NCI-H1694 (cell line): ENCODE data around the gene ZNF202.
"Not testable (repeated sequence)": the region's sequence is repeated elsewhere in the genome, so short reads cannot be mapped to it uniquely, and the experiment has no call there.

ENCODE experiments used
- DNase-seq: peaks from one replicate; lab custom pipeline; 2025; lab: John Stamatoyannopoulos, UW

Gene ZNF202

DNA sequence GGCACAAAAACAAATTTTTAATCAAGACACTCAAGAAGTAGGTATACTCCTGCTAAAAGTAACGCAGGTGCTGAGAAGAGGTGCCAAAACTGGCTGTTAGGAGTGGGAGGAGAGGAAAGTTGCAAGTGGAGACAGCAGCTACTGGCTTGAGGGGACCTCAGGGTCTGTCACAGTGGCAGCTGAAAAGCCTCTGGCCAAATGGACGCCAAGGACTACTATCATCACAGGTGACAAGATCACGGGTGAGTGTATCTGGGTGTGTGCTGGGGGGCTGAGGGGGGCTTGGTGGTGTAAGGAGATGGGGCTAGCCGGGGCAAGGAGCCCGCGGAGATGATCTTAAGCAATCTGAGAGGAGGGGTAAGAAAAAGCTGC is 687 bp downstream of the ZNF202 start:
- DNase-seq, result no peak

- DNase-seq, result no peak
These were observed 3.1 kb downstream of the ZNF202 start for GRCh38 chr11:123738374-123738773.

DNA sequence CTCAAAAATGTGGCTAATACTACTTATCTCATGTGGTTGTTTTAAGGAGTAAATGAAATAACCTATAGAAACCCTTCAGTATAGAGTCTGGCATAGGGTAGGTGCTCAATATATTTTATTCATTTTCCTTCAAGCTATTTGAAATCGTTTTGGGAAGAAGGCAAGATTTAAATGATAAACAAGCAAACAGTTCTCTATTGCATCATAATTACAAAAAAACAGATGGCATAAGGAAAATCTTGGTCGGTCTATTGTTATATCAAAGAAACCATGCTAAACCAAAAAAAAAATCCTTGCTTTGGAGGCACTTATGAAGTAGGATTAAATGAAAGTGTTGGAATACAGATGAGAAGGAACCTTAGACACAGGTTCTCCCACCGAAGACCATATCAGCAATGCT is 4.7 kb downstream of the ZNF202 start:
- DNase-seq, result no peak

DNA sequence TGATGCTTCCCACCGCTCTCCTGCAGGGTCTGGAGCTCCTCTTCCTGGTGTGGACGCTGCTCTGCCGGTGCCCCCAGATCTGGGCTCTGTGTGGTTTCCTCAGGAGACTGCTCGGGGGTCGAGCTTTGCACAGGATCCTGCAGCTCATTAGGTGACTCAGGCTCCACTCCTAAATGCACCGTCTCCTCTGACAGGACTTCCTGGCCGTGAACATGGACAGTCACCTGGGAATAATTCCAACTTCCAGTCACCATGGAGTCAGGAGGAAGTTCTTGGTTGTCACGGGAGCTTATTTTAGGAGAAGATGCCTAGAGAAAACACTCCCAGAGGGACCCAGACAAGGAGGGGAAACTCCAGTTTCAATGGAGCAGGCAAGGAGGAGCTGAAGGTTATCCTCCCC is 11.9 kb downstream of the ZNF202 start:
- no peak for DNase-seq

DNA sequence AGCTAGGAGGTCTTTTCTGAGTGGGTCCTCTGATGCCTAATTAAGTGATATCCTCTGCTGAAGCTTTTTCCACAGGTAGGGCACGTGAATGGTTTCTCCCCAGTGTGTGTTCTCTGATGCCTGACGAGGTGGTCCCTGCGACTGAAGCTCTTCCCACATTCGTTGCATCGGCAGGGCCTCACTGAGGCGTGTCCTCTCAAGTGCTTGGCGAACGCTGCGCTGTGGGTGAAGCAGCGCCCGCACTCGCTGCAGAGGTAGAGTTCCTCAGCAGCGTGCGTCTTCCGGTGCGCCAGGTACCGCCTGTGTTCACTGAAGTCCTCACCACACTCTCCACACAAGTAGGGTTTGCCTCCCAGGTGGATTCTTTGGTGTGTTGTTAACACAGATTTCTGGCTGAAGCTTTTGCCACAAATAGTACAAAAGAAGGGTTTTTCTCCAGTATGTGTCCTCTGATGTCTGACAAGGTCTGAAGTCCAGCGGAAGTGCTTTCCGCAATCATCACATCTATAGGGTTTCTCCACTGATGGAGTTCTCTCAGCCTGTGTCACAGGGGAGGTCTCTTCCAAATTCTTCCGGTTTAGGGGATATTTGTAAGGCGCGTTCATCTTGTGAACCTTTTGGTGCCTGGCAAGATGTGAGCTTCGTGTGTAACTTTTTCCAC is 15.3 kb downstream of the ZNF202 start:
- DNase-seq, result no peak

- DNase-seq, result no peak
These were observed 22.0 kb downstream of the ZNF202 start for GRCh38 chr11:123719452-123719851.

DNA sequence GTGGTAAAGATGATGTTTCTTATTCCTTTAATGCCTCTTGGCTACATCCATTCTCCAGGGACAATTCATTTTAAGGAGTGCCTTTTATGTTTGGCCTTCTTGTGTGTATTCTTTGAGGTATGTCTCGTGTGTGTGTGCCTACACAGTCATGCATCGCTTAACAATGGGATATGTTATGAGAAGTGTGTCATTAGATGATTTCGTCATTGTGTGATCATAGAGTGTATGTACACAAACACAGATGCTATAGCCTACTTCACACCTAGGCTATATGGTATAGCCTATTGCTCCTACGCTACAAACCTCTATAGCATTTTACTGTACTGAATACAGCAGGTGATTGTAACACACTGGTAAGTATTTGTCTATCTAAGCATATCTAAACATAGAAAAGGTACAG is 23.0 kb downstream of the ZNF202 start:
- DNase-seq, result no peak

DNA sequence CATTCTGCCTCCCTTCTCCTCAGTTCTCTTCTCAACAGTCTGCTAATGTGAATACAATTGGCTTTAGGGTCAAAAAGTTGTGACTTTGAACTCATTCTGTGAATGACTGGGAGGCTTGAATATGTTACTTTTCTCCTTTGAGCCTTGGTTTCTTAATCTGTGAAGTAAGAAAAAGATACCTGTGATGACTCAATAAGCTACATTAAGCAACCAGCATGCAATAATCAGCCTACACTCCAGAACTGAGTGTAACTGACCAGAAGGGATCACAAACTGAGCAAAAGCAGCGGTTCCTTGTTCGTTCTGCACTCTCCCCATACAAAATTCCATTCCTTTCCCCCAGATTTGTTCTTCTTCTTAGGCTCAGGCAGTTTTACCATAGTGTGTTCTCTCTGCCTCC is 23.4 kb downstream of the ZNF202 start:
- no peak for DNase-seq

- not testable (repeated sequence) for DNase-seq
These were observed 28.8 kb downstream of the ZNF202 start for GRCh38 chr11:123712627-123713026.

DNA sequence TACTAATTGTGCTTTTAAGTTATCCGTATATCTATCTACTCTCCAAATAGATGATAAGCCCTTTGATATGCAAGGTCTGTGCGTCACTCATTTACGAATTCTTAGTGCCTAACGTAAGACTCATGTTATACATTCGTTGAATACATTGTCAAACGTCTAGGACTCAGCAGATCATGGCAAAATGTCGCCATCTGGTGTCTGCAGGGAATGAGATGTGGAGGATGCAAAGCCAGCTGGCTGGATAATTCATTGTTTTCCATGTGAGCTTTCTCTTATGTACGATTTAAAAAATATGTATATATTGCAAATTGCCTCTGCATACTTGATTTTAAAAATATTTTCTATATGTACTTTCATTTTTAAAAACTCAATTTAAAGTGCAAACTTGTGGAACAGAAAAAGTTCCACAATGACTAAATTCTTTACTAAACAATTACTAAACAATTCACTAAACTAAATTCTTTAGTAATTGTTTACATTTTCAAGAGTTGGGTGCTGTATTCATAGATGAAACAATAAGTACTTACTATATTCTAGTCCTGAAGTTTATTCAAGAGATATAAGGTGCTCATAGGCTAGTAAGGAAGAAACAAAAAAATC is 33.8 kb downstream of the ZNF202 start:
- peak; percentile 31 for DNase-seq

GRCh38 chr11:123707206-123707605 is 34.3 kb downstream of the ZNF202 start:
- DNase-seq, result no peak

GRCh38 chr11:123704341-123704740 is 37.1 kb downstream of the ZNF202 start:
- DNase-seq, result no peak

DNA sequence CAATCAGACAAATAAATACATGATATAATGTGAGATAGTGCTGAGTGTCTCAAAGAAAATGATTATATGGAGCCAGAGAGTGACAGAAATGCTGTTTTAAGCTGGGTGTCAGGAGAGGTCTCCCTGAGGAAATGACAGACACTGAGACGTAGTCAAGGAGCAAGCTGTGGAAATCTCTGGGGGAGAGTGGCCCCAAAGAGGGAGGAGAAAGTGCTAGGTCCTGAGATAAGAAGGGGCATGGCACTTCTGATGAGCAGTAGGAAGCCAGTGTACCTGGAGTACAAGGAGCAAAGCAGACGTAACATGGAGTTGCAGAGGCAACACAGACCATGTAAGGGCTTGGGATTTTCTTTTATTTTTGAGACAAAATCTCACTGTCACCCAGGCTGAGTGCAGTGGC is 38.8 kb downstream of the ZNF202 start:
- no peak for DNase-seq

GRCh38 chr11:123702139-123702538 is 39.3 kb downstream of the ZNF202 start:
- no peak for DNase-seq

DNA sequence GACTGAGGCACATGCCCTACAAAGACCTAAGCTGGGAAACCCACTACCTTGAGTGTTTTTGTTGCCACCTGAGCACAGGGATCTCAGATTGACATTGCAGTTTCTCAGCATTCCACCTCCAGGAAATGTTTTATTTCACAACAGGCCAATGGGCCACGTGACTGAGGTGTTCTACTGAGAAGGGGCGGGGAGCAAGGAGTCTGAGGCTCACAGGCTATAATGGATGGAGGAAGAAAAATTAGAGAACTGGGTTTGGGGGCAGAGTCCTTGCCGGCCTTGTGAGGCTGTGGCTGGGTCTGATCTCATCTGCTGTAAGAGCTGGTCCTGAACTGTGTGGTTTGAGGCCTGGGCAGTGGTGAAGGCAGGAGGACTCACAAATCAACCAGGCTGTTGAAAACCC is 40.7 kb downstream of the ZNF202 start:
- DNase-seq, result no peak

GRCh38 chr11:123698546-123699127 is 42.8 kb downstream of the ZNF202 start:
- no peak for DNase-seq

- no peak for DNase-seq
These were observed 45.3 kb downstream of the ZNF202 start for GRCh38 chr11:123696183-123696582.

DNA sequence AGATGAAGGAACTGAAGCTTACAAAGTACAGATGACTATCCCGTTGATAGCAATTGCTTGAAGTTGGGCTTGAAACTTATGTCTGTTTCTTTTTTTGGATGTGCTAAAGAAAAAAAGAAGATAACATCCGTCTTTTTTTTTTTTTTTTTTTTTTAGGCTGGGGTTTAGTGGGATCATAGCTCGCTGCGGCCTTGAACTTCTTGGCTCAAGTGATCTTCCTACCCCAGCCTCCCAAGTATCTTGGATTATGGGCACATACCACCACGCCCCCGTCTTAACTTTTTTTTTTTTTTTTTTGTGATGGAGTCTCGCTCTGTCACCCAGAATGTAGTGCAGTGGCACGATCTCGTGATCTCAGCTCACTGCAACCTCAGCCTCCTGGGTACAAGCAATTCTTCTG is 46.2 kb downstream of the ZNF202 start:
- no peak for DNase-seq

- no peak for DNase-seq
These were observed 46.9 kb downstream of the ZNF202 start for GRCh38 chr11:123694551-123694950.

DNA sequence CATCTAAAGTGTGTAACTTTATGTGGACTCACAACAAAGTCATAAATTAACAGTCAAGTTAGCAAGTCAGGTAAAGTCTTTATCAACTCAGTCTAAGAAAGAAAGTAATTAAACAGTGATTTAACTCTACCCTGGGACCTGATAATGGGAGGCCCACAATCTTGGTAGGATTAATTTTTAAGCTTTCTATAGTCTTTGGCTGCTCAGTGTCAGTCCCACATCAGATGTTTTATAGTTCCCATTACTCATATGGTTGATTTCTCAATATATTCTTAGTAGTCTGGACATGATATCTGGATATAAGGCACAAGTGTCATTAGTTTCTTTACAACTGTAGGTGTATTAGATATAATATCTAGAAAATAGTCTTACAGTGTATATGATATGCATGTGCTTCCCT is 48.5 kb downstream of the ZNF202 start:
- no peak for DNase-seq

DNA sequence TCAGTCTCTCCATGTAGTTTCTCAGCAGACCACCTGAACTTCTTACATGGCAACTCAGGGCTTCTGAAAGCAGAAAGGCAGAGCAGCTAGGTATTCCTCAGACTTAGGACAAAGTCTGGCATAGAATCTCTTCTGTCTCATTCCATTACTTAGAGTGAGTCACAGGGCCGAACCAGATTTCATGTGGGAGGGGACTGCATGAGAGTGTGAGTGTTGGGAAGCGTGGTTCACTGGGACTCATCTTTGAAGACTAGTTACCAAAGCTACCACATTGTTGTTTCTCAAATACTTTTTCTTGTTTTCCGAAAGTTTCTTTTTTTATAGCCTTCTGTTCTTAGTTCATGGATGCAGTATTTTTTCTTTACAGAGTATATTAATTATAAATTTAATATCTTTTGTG is 51.0 kb downstream of the ZNF202 start:
- no peak for DNase-seq

GRCh38 chr11:123684601-123685000 is 56.9 kb downstream of the ZNF202 start:
- no peak for DNase-seq

GRCh38 chr11:123683428-123684170 is 57.9 kb downstream of the ZNF202 start:
- DNase-seq, result no peak
